A549 (cell line): ENCODE measurements around the gene TXNRD2. TPM values are rescaled to one million over a fixed set of nuclear protein-coding genes. Genes with fewer than 3 reads are reported as not detected.

ENCODE experiments used
- ATAC-seq, 2 experiments: fragments of 200-7000 bp in 1 of 2; fragments of >200 bp in 1 of 2; cut with Nextera tagmentation in 1 of 2; cut with Tn5 transposase in 1 of 2; 3 replicates each; pipeline versions ENCODE4 v1.8.0 to v1.9.1; 2018 to 2020; ENCODE audit warnings: mild to moderate bottlenecking in 1 of 2, moderate library complexity in 1 of 2
- CTCF ChIA-PET: fragments of 300-600 bp; sonication (Branson Sonifier 250); formaldehyde crosslinking; extraction: SDS; loops from one replicate; lab custom pipeline; 2021; ENCODE audit warnings: antibody characterized with exemption, inconsistent platforms; lab: Yijun Ruan, JAX
- POLR2A ChIA-PET: fragments of 350-600 bp; formaldehyde crosslinking; extraction: SDS; loops from one replicate; lab custom pipeline; 2021; ENCODE audit warnings: antibody characterized with exemption, inconsistent platforms; lab: Yijun Ruan, JAX
- DNase-seq, 2 experiments: peaks; one replicate each; pipeline versions ENCODE4 v3.0.0 to v3.0.0-alpha.2; 2011 to 2016; ENCODE audit warnings: low read depth in 1 of 2, low spot score in 1 of 2
- FAIRE-seq: peaks from 2 replicates; lab custom pipeline; 2011; peaks lifted over from hg19 to GRCh38; lab: Jason Lieb, UNC
- H3K27ac ChIP-seq, 2 experiments: fragments of >200 bp; sonication (Bioruptor Twin); formaldehyde crosslinking; 3 replicates each; pipeline ENCODE4 v1.5.1; 2016 to 2017
- H3K4me1 ChIP-seq: fragments of >200 bp; sonication (Bioruptor Twin); formaldehyde crosslinking; 3 replicates; pipeline ENCODE4 v1.6.1; 2016
- H3K4me2 ChIP-seq: fragments of >200 bp; sonication (Bioruptor Twin); formaldehyde crosslinking; 3 replicates; pipeline ENCODE4 v1.6.1; 2016
- H3K4me3 ChIP-seq: fragments of >200 bp; sonication (Bioruptor Twin); formaldehyde crosslinking; 3 replicates; pipeline ENCODE4 v1.5.1; 2016
- H3K9me3 ChIP-seq: fragments of >200 bp; sonication (Bioruptor Twin); formaldehyde crosslinking; 3 replicates; pipeline ENCODE4 v1.6.1; 2016
- CBX8 ChIP-seq: fragments of 200-600 bp; sonication (generic); IDR thresholded peaks from 2 replicates; pipeline ENCODE4 v1.6.1; 2016
- CEBPB ChIP-seq, 2 experiments: fragments of >200 bp in 1 of 2; sonication (Bioruptor Twin) in 1 of 2; formaldehyde crosslinking in 1 of 2; IDR thresholded peaks; 2 replicates each; pipeline ENCODE4 v1.6.1; 2012 to 2016
- CHD4 ChIP-seq: fragments of 200-600 bp; sonication (generic); IDR thresholded peaks from 2 replicates; pipeline ENCODE4 v1.6.1; 2016; ENCODE audit warnings: antibody characterized with exemption, mild to moderate bottlenecking, borderline replicate concordance
- EP300 ChIP-seq, 2 experiments: fragments of >200 bp; sonication (Bioruptor Twin); formaldehyde crosslinking; IDR thresholded peaks; 2 replicates in 1 of 2; 3 replicates in 1 of 2; pipeline ENCODE4 v1.6.1; 2016 to 2017
- ESRRA ChIP-seq: fragments of 150-350 bp; IDR thresholded peaks from 2 replicates; pipeline ENCODE4 v1.6.1; 2014; ENCODE audit warnings: mild to moderate bottlenecking, low read length, borderline replicate concordance
- FOSB ChIP-seq: fragments of 250-450 bp; sonication (Bioruptor Pico); IDR thresholded peaks from 2 replicates; pipeline ENCODE4 v1.5.0; 2020; ENCODE audit warnings: mild to moderate bottlenecking, moderate library complexity
- FOSL2 ChIP-seq, 2 experiments: fragments of 450-650 bp in 1 of 2; fragments of >200 bp in 1 of 2; sonication (Bioruptor Twin) in 1 of 2; formaldehyde crosslinking; IDR thresholded peaks; 2 replicates each; pipeline versions ENCODE4 v1.5.0 to v1.6.1; 2016 to 2020; ENCODE audit warnings: mild to moderate bottlenecking in 1 of 2, moderate library complexity in 1 of 2
- HOXA7 ChIP-seq: fragments of 250-450 bp; sonication (Bioruptor Pico); IDR thresholded peaks from 2 replicates; pipeline ENCODE4 v1.5.0; 2020; ENCODE audit warnings: mild to moderate bottlenecking, moderate library complexity
- HOXB5 ChIP-seq: fragments of 250-450 bp; sonication (Bioruptor Pico); IDR thresholded peaks from 2 replicates; pipeline ENCODE4 v1.5.0; 2020; ENCODE audit warnings: mild to moderate bottlenecking, moderate library complexity
- JUN ChIP-seq, 2 experiments: fragments of >200 bp; sonication (Bioruptor Twin); formaldehyde crosslinking; IDR thresholded peaks; 2 replicates in 1 of 2; 3 replicates in 1 of 2; pipeline ENCODE4 v1.6.1; 2016 to 2017
- KDM5A ChIP-seq: fragments of 200-600 bp; sonication (generic); IDR thresholded peaks from 2 replicates; pipeline ENCODE4 v1.6.1; 2016; ENCODE audit warnings: antibody characterized with exemption, mild to moderate bottlenecking
- NFE2L2 ChIP-seq: fragments of 150-350 bp; conservative IDR thresholded peaks from 2 replicates; pipeline ENCODE4 v1.6.1; 2014; ENCODE audit warnings: low read length
- NPAS2 ChIP-seq: fragments of 250-450 bp; sonication (Bioruptor Pico); IDR thresholded peaks from 2 replicates; pipeline ENCODE4 v1.8.0; 2022; ENCODE audit warnings: mild to moderate bottlenecking, moderate library complexity, borderline replicate concordance
- NR3C1 ChIP-seq: fragments of >200 bp; sonication (Bioruptor Twin); formaldehyde crosslinking; IDR thresholded peaks from 3 replicates; pipeline ENCODE4 v1.6.1; 2017
- PHF8 ChIP-seq: fragments of 200-600 bp; sonication (generic); IDR thresholded peaks from 2 replicates; pipeline ENCODE4 v1.6.1; 2016; ENCODE audit warnings: low read depth, mild to moderate bottlenecking, antibody characterized with exemption, moderate library complexity, borderline replicate concordance
- RARB ChIP-seq: fragments of 250-450 bp; sonication (Bioruptor Pico); IDR thresholded peaks from 2 replicates; pipeline ENCODE4 v1.8.0; 2021; ENCODE audit warnings: mild to moderate bottlenecking, moderate library complexity
- RFX5 ChIP-seq: fragments of 450-650 bp; IDR thresholded peaks from 2 replicates; pipeline ENCODE4 v1.7.1; 2014; ENCODE audit warnings: antibody characterized with exemption, mild to moderate bottlenecking, moderate library complexity
- TFCP2L1 ChIP-seq: fragments of 250-450 bp; sonication (Bioruptor Pico); IDR thresholded peaks from 2 replicates; pipeline ENCODE4 v1.5.0; 2021; ENCODE audit warnings: mild to moderate bottlenecking
- ZC3H11A ChIP-seq: fragments of 450-650 bp; IDR thresholded peaks from 2 replicates; pipeline ENCODE4 v1.6.1; 2014; ENCODE audit warnings: antibody characterized with exemption, mild to moderate bottlenecking
- ZNF302 ChIP-seq: fragments of 250-450 bp; sonication (Bioruptor Pico); IDR thresholded peaks from 2 replicates; pipeline ENCODE4 v1.9.0; 2021; ENCODE audit warnings: inconsistent platforms, mild to moderate bottlenecking, moderate library complexity
- WGBS: methylation state at CpG from one replicate; pipeline ENCODE4 v1.1.6; 2017; ENCODE audit errors: missing lambda C conversion rate; 5-methylcytosine and 5-hydroxymethylcytosine counted together
- polyA plus RNA-seq, 4 experiments: library from polyadenylated mRNA; depleted of rRNA in 3 of 4; stranded (reverse); fragments of >200 nt; fragmentation: RNase III in 1 of 4; extraction: RNeasy Plus Mini Kit Qiagen cat#74134 plus additional on column Dnase treatment in 1 of 4; gene quantifications; 2 replicates in 3 of 4; 3 replicates in 1 of 4; pipeline ENCODE4 v1.2.3, GENCODE V29; 2011 to 2017
- TF ChIP-seq, protein P1 (sequence below): fragments of 450-650 bp; IDR thresholded peaks from 2 replicates; pipeline ENCODE4 v1.6.1; 2014; ENCODE audit warnings: antibody characterized with exemption
- TF ChIP-seq, protein P2 (sequence below): fragments of 250-450 bp; sonication (Bioruptor Pico); IDR thresholded peaks from 2 replicates; pipeline ENCODE4 v1.5.0; 2020; ENCODE audit warnings: low read depth, mild to moderate bottlenecking, moderate library complexity
- TF ChIP-seq, protein P3 (sequence below): IDR thresholded peaks from 2 replicates; pipeline ENCODE4 v1.6.1; 2012
- TF ChIP-seq, protein P4 (sequence below): fragments of 200-600 bp; sonication (generic); IDR thresholded peaks from 2 replicates; pipeline ENCODE4 v1.6.1; 2016; ENCODE audit warnings: antibody characterized with exemption, mild to moderate bottlenecking, moderate library complexity
- TF ChIP-seq, protein P5 (sequence below): fragments of >200 bp; sonication (Bioruptor Twin); formaldehyde crosslinking; IDR thresholded peaks from 2 replicates; pipeline ENCODE4 v1.6.1; 2016

The TXNRD2 gene
- polyA plus RNA-seq, 2 of the 4 experiments (the other 2 are of a cell fraction): 16.3 to 25.6 TPM

DNA sequence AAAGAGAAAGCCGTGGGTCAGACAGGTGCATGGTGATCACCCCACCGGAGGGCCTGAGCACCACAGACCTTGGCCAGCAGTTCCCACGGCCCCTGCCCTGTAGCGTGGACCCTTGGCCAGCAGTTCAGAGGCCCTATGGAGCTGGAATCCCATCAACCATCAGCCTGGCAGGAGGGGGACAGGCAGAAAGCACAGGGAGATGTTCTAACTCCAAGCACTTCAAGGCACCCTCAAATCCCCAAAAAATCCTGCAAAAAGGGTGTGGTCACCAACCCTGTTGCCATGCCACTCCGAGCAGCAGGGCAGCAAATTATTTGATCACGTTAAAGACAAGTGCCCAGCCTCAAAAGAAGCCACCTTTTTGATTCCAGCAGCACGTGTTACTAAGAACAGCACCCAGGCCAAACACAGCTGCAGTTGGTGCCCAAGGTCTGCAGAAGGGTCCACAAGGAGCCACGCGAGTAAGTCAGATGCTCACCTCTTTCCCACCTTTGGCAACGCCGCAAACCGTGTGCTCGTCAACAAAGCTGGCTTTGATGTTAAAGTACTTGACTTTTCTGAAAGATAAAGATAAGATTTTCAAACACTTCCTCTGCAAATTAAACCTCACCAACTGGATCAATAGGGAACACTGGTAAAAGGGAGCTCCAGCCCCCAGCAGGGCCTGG, 26.2 kb downstream of the TXNRD2 start:
- Histone ChIP-seq H3K4me1 (no peaks in the 10 kb centered on the region), H3K27ac (no peak overlapping the region), H3K4me3 (no peak overlapping the region), H3K4me2 (no peak overlapping the region), H3K9me3 (no peaks in the 10 kb centered on the region)
- TF ChIP-seq CHD4 (no peak), RARB (no peak), PHF8 (no peak), KDM5A (no peak)
- TF ChIP-seq, protein P1, sequence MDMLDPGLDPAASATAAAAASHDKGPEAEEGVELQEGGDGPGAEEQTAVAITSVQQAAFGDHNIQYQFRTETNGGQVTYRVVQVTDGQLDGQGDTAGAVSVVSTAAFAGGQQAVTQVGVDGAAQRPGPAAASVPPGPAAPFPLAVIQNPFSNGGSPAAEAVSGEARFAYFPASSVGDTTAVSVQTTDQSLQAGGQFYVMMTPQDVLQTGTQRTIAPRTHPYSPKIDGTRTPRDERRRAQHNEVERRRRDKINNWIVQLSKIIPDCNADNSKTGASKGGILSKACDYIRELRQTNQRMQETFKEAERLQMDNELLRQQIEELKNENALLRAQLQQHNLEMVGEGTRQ: no peak
- TF ChIP-seq, protein P2, sequence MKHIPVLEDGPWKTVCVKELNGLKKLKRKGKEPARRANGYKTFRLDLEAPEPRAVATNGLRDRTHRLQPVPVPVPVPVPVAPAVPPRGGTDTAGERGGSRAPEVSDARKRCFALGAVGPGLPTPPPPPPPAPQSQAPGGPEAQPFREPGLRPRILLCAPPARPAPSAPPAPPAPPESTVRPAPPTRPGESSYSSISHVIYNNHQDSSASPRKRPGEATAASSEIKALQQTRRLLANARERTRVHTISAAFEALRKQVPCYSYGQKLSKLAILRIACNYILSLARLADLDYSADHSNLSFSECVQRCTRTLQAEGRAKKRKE (CRISPR knock-in tag): no peak
- 79% methylated on average over 12 of the region's 13 CpGs for WGBS
- DNase-seq: no peak
- FAIRE-seq: no peak
- ChIA-PET POLR2A (no interaction called here), CTCF (interaction anchor here (0.6 to 9.9 kb wide), 3 partner anchors 82 to 183 kb away, joined by 3 to 215 read pairs (median 4); no protein-coding TSS in a partner anchor)
- no peak for ATAC-seq

DNA sequence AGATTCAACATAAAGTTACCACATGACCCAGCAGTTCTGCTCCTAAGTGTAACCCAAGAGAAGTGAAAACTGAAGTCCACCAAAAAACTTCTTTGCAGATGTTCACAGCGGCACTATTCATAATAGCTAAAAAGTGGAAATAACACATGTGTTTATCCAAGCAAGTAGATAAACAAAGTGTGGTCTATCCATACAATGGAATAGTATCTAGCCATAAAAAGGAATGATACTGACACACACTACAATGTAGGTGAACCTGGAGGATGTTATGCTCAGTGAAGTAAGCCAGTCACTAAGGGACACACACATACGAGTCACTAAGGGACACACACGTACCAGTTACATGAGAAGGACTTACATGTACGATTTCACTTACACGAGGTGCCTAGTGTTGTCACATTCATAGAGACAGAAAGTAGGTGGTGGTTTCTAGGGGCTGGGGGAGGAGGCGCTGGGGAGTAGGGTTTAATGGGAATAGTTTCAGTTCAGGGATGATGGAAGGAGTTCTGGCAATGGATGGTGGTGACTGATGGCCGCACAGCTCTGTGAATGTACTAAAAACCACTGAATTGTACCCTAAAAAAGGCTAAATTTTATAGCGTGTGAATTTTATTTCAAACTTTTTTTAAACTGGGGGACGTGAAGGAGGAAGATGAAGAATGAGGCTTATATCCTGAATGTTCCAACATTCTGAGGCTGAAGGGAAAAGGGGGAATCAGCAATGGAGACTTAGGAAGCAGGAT, 27.2 kb downstream of the TXNRD2 start:
- CTCF ChIA-PET: interaction anchor here (1.1 to 9.9 kb wide), 3 partner anchors 50 to 182 kb away, joined by 3 to 215 read pairs (median 62); no protein-coding TSS in a partner anchor
- TF ChIP-seq RFX5 (no peak), JUN (IDR thresholded peaks at IDR 0.05) (no peak), TFCP2L1 (CRISPR knock-in tag) (no peak), NFE2L2 (no peak), ZC3H11A (no peak), HOXA7 (CRISPR knock-in tag) (no peak), CEBPB (IDR thresholded peaks at IDR 0.05) (no peak), ESRRA (no peak)
- TF ChIP-seq, protein P3, sequence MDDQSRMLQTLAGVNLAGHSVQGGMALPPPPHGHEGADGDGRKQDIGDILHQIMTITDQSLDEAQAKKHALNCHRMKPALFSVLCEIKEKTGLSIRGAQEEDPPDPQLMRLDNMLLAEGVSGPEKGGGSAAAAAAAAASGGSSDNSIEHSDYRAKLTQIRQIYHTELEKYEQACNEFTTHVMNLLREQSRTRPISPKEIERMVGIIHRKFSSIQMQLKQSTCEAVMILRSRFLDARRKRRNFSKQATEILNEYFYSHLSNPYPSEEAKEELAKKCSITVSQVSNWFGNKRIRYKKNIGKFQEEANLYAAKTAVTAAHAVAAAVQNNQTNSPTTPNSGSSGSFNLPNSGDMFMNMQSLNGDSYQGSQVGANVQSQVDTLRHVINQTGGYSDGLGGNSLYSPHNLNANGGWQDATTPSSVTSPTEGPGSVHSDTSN: no peak
- no peaks in the 10 kb centered on the region for H3K4me1 ChIP-seq
- WGBS: 87% methylated on average over 9 of the region's 9 CpGs
- FAIRE-seq (no peak), ATAC-seq (no peak), DNase-seq (no peak)
- no peaks in the 10 kb centered on the region for H3K9me3 ChIP-seq
- no peak overlapping the region for H3K4me3 ChIP-seq
- H3K4me2 ChIP-seq: no peak overlapping the region
- POLR2A ChIA-PET: interaction anchor here (0.5 kb wide), 1 partner anchor 17 kb away, joined by 4 read pairs; no protein-coding TSS in a partner anchor
- no peak overlapping the region for H3K27ac ChIP-seq

DNA sequence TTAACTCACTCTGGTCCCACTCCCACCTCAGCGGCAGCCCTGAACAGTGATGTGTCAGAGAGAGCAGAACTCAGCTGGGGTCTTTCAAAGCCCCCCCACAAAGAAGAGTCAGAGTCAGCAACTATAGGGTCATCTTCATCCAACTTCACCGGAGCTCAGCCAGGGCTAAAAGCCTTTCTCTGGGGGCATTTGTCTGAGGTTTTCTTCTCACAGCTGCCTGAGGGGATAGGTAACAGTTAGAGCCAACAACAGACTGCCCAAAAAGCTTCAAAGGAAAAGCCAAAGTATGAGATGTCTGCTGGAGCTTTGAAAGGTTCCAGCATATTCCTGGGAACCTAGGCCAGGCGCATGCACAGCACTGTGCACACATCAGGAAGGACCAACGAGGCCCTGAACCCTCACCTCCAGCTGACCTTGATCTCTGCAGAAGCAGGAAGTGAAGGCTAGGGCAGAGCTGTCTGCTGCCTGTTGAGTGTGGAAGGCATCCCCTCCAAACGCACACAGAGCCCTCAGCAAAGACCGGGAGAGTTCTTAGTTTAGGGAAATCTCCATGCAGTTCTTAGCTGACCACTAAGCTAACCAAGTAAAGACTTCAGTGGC, 28.2 kb downstream of the TXNRD2 start:
- no peaks in the 10 kb centered on the region for H3K4me1 ChIP-seq
- H3K4me2 ChIP-seq: no peak overlapping the region
- CTCF ChIA-PET: interaction anchor here (0.5 to 9.9 kb wide), 7 partner anchors 10 to 574 kb away, joined by 3 to 215 read pairs (median 3); no protein-coding TSS in a partner anchor
- ATAC-seq: no peak
- FAIRE-seq: no peak
- no peak overlapping the region for H3K27ac ChIP-seq
- POLR2A ChIA-PET: no interaction called here
- DNase-seq: no peak
- H3K9me3 ChIP-seq: no peaks in the 10 kb centered on the region
- H3K4me3 ChIP-seq: no peak overlapping the region
- 85% methylated on average over 6 of the region's 6 CpGs for WGBS
- TF ChIP-seq ZNF302 (CRISPR knock-in tag): no peak
- TF ChIP-seq FOSL2 (IDR thresholded peaks at IDR 0.05): no peak
- TF ChIP-seq FOSL2 (CRISPR knock-in tag; IDR thresholded peaks at IDR 0.05): no peak
- TF ChIP-seq FOSB (CRISPR knock-in tag): no peak
- no peak for TF ChIP-seq NR3C1
- no peak for TF ChIP-seq CHD4
- no peak for TF ChIP-seq NPAS2 (CRISPR knock-in tag)
- TF ChIP-seq, protein P4, sequence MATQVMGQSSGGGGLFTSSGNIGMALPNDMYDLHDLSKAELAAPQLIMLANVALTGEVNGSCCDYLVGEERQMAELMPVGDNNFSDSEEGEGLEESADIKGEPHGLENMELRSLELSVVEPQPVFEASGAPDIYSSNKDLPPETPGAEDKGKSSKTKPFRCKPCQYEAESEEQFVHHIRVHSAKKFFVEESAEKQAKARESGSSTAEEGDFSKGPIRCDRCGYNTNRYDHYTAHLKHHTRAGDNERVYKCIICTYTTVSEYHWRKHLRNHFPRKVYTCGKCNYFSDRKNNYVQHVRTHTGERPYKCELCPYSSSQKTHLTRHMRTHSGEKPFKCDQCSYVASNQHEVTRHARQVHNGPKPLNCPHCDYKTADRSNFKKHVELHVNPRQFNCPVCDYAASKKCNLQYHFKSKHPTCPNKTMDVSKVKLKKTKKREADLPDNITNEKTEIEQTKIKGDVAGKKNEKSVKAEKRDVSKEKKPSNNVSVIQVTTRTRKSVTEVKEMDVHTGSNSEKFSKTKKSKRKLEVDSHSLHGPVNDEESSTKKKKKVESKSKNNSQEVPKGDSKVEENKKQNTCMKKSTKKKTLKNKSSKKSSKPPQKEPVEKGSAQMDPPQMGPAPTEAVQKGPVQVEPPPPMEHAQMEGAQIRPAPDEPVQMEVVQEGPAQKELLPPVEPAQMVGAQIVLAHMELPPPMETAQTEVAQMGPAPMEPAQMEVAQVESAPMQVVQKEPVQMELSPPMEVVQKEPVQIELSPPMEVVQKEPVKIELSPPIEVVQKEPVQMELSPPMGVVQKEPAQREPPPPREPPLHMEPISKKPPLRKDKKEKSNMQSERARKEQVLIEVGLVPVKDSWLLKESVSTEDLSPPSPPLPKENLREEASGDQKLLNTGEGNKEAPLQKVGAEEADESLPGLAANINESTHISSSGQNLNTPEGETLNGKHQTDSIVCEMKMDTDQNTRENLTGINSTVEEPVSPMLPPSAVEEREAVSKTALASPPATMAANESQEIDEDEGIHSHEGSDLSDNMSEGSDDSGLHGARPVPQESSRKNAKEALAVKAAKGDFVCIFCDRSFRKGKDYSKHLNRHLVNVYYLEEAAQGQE: no peak
- TF ChIP-seq, protein P5, sequence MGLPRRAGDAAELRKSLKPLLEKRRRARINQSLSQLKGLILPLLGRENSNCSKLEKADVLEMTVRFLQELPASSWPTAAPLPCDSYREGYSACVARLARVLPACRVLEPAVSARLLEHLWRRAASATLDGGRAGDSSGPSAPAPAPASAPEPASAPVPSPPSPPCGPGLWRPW: no peak
- no peak for TF ChIP-seq CBX8
- TF ChIP-seq EP300 (IDR thresholded peaks at IDR 0.05): no peak
- TF ChIP-seq TFCP2L1 (CRISPR knock-in tag): no peak
- TF ChIP-seq HOXB5 (CRISPR knock-in tag): no peak
